Stimulated activated CD8-positive, alpha-beta memory T cell treated with anti-CD3 and anti-CD28 coated beads, Interleukin-12 subunit alpha, Interleukin-12 subunit beta, amount 100 ng/mL, for 1 hour (primary cell): ENCODE results near the gene PSAP.

Source experiments
- DNase-seq: peaks from one replicate; pipeline ENCODE4 v3.0.0-alpha.2; 2020; ENCODE audit warnings: low read depth

The PSAP gene

GRCh38 chr10:71844695-71845094 lies 6.4 kb downstream of the PSAP start:
- no peak for DNase-seq

GRCh38 chr10:71844084-71844483 lies 7.0 kb downstream of the PSAP start:
- no peak for DNase-seq

GRCh38 chr10:71842856-71843686 lies 8.0 kb downstream of the PSAP start:
- no peak for DNase-seq

- no peak for DNase-seq
Observed at GRCh38 chr10:71842422-71842821, 8.6 kb downstream of the PSAP start.

- DNase-seq = no peak
Observed at GRCh38 chr10:71840958-71841335, 10.1 kb downstream of the PSAP start.

GRCh38 chr10:71840177-71840957 lies 10.7 kb downstream of the PSAP start:
- no peak for DNase-seq

- DNase-seq = no peak
Observed at GRCh38 chr10:71838264-71839211, 12.5 kb downstream of the PSAP start.

- DNase-seq = no peak
Observed at GRCh38 chr10:71837098-71837827, 13.8 kb downstream of the PSAP start.

GRCh38 chr10:71836596-71836974 lies 14.5 kb downstream of the PSAP start:
- DNase-seq = no peak

- no peak for DNase-seq
Observed at GRCh38 chr10:71835671-71836595, 15.1 kb downstream of the PSAP start.

GRCh38 chr10:71834343-71834674 lies 16.7 kb downstream of the PSAP start:
- DNase-seq = no peak

- DNase-seq = no peak
Observed at GRCh38 chr10:71833451-71834342, 17.4 kb downstream of the PSAP start.

GRCh38 chr10:71832967-71833366 lies 18.1 kb downstream of the PSAP start:
- no peak for DNase-seq

- no peak for DNase-seq
Observed at GRCh38 chr10:71831646-71832552, 19.2 kb downstream of the PSAP start.

GRCh38 chr10:71830726-71831125 lies 20.3 kb downstream of the PSAP start:
- DNase-seq = no peak

GRCh38 chr10:71829896-71830295 lies 21.2 kb downstream of the PSAP start:
- DNase-seq = no peak

- DNase-seq = no peak
Observed at GRCh38 chr10:71829171-71829570, 21.9 kb downstream of the PSAP start.

- DNase-seq = no peak
Observed at GRCh38 chr10:71828702-71829101, 22.3 kb downstream of the PSAP start.

GRCh38 chr10:71827852-71828251 lies 23.2 kb downstream of the PSAP start:
- no peak for DNase-seq
